Mononuclear cell (primary cell): ENCODE measurements around the gene SBNO2. TPM values are rescaled to one million over a fixed set of nuclear protein-coding genes. Genes with fewer than 3 reads are reported as not detected.

Experiments
- H3K27me3 ChIP-seq: 2 replicates; pipeline ENCODE4 v1.6.0; 2011; ENCODE audit warnings: low read length, control low read depth; ENCODE audit not compliant: insufficient read depth
- H3K4me1 ChIP-seq: 2 replicates; pipeline ENCODE4 v1.5.1; 2011; ENCODE audit warnings: mild to moderate bottlenecking, low read length, control low read depth; ENCODE audit not compliant: insufficient read depth
- H3K4me3 ChIP-seq: 2 replicates; pipeline ENCODE4 v1.5.1; 2011; ENCODE audit warnings: mild to moderate bottlenecking, low read length, moderate library complexity
- H3K9me3 ChIP-seq: 2 replicates; pipeline ENCODE4 v1.5.1; 2011; ENCODE audit warnings: low read depth, mild to moderate bottlenecking, control low read depth, low read length
- total RNA-seq: library from RNA; depleted of rRNA; stranded (reverse); fragments of >200 nt; gene quantifications from one replicate; pipeline ENCODE4 v1.2.3, GENCODE V29; 2012

SBNO2 gene
- total RNA-seq, 1 donor: 53.8 TPM

GRCh38 chr19:1143828-1144399 lies 30.2 kb downstream of the SBNO2 start:
- Histone ChIP-seq H3K27me3 (no peaks in the 10 kb centered on the region), H3K4me1 (no peaks in the 10 kb centered on the region), H3K9me3 (no peaks in the 10 kb centered on the region), H3K4me3 (no peak overlapping the region)

GRCh38 chr19:1141944-1142343 lies 32.1 kb downstream of the SBNO2 start:
- Histone ChIP-seq H3K9me3 (no peaks in the 10 kb centered on the region), H3K4me3 (no peak overlapping the region), H3K4me1 (no peaks in the 10 kb centered on the region), H3K27me3 (no peaks in the 10 kb centered on the region)

GRCh38 chr19:1140272-1141027 lies 33.6 kb downstream of the SBNO2 start:
- H3K9me3 ChIP-seq: no peaks in the 10 kb centered on the region
- H3K27me3 ChIP-seq: no peaks in the 10 kb centered on the region
- H3K4me1 ChIP-seq: peaks cover 8% of the 10 kb centered on the region
- H3K4me3 ChIP-seq: no peak overlapping the region

- no peaks in the 10 kb centered on the region for H3K9me3 ChIP-seq
Measured at GRCh38 chr19:1139126-1139525, 34.9 kb downstream of the SBNO2 start.

GRCh38 chr19:1138121-1138520 lies 35.9 kb downstream of the SBNO2 start:
- Histone ChIP-seq H3K4me3 (no peak overlapping the region), H3K27me3 (no peaks in the 10 kb centered on the region), H3K9me3 (no peaks in the 10 kb centered on the region), H3K4me1 (peaks cover 23% of the 10 kb centered on the region)

More at GRCh38 chr19:1139126-1139525, 34.9 kb downstream of the SBNO2 start:
- H3K4me1 ChIP-seq: peaks cover 13% of the 10 kb centered on the region
- no peaks in the 10 kb centered on the region for H3K27me3 ChIP-seq
- H3K4me3 ChIP-seq: no peak overlapping the region

- Histone ChIP-seq H3K9me3 (no peaks in the 10 kb centered on the region), H3K27me3 (no peaks in the 10 kb centered on the region), H3K4me1 (peaks cover 32% of the 10 kb centered on the region)
Measured at GRCh38 chr19:1136621-1137317, 37.3 kb downstream of the SBNO2 start.

GRCh38 chr19:1136201-1136600 lies 37.9 kb downstream of the SBNO2 start:
- H3K4me3 ChIP-seq: no peak overlapping the region
- no peaks in the 10 kb centered on the region for H3K9me3 ChIP-seq
- H3K27me3 ChIP-seq: no peaks in the 10 kb centered on the region
- peaks cover 37% of the 10 kb centered on the region for H3K4me1 ChIP-seq

More at GRCh38 chr19:1136621-1137317, 37.3 kb downstream of the SBNO2 start:
- H3K4me3 ChIP-seq: no peak overlapping the region

GRCh38 chr19:1135454-1135853 lies 38.6 kb downstream of the SBNO2 start:
- H3K9me3 ChIP-seq: no peaks in the 10 kb centered on the region
- H3K4me1 ChIP-seq: peaks cover 45% of the 10 kb centered on the region
- H3K4me3 ChIP-seq: no peak overlapping the region
- no peaks in the 10 kb centered on the region for H3K27me3 ChIP-seq

- Histone ChIP-seq H3K9me3 (no peaks in the 10 kb centered on the region), H3K4me1 (peaks cover 55% of the 10 kb centered on the region), H3K27me3 (no peaks in the 10 kb centered on the region), H3K4me3 (no peak overlapping the region)
Measured at GRCh38 chr19:1134431-1134830, 39.6 kb downstream of the SBNO2 start.

GRCh38 chr19:1133471-1133929 lies 40.6 kb downstream of the SBNO2 start:
- peak overlapping the region; percentile 72 for H3K4me3 ChIP-seq
- peaks cover 59% of the 10 kb centered on the region for H3K4me1 ChIP-seq
- H3K27me3 ChIP-seq: no peaks in the 10 kb centered on the region
- H3K9me3 ChIP-seq: no peaks in the 10 kb centered on the region

- H3K27me3 ChIP-seq: no peaks in the 10 kb centered on the region
- peaks cover 59% of the 10 kb centered on the region for H3K4me1 ChIP-seq
- H3K9me3 ChIP-seq: no peaks in the 10 kb centered on the region
- H3K4me3 ChIP-seq: peak overlapping the region; percentile 72
Measured at GRCh38 chr19:1132552-1133383, 41.3 kb downstream of the SBNO2 start.

- Histone ChIP-seq H3K27me3 (no peaks in the 10 kb centered on the region), H3K4me3 (peak overlapping the region; percentile 72), H3K4me1 (peaks cover 59% of the 10 kb centered on the region), H3K9me3 (no peaks in the 10 kb centered on the region)
Measured at GRCh38 chr19:1131718-1132551, 42.1 kb downstream of the SBNO2 start.

- Histone ChIP-seq H3K27me3 (no peaks in the 10 kb centered on the region), H3K4me1 (peaks cover 56% of the 10 kb centered on the region), H3K4me3 (peak overlapping the region; percentile 72), H3K9me3 (no peaks in the 10 kb centered on the region)
Measured at GRCh38 chr19:1130771-1131717, 43.0 kb downstream of the SBNO2 start.
